K562 (cell line): ENCODE data around the gene RHEB. TPM values are rescaled to one million over a fixed set of nuclear protein-coding genes. Genes with fewer than 3 reads are reported as not detected.

Source experiments
- ATAC-seq: fragments of 200-7000 bp; cut with Tn5 transposase; 3 replicates; pipeline ENCODE4 v1.9.1; 2020; ENCODE audit warnings: moderate library complexity
- BruUV-seq: library from RNA; stranded (reverse); fragments of 400-500 nt; replicated peaks from 2 replicates; lab custom pipeline; 2021; lab: Mats Ljungman, UMichigan
- CTCF ChIA-PET: fragments of 300-600 bp; formaldehyde crosslinking; extraction: SDS; loops from one replicate; lab custom pipeline; 2021; ENCODE audit warnings: low intra/inter-chr PET ratio; lab: Yijun Ruan, JAX
- POLR2A ChIA-PET: fragments of 300-600, 350-650 bp; sonication (Branson Sonifier 250); formaldehyde crosslinking; extraction: SDS; loops from one replicate; lab custom pipeline; 2021; ENCODE audit warnings: antibody characterized with exemption, inconsistent platforms; lab: Yijun Ruan, JAX
- DNase-seq, 4 experiments: peaks; one replicate each; pipeline versions ENCODE4 v3.0.0 to v3.0.0-alpha.2; 2011 to 2018; ENCODE audit warnings: low spot score in 3 of 4, mixed read lengths in 3 of 4; ENCODE audit errors: extremely low read depth in 1 of 4
- FAIRE-seq: peaks from 2 replicates; lab custom pipeline; 2011; peaks lifted over from hg19 to GRCh38; lab: Jason Lieb, UNC
- H2AFZ ChIP-seq: 2 replicates; pipeline ENCODE4 v1.6.0; 2011; ENCODE audit warnings: low read depth, low read length, control low read depth, inconsistent platforms
- H3K27ac ChIP-seq: fragments of 200-600 bp; 3 replicates; pipeline ENCODE4 v1.8.0; 2011; ENCODE audit warnings: low read depth, mild to moderate bottlenecking, control low read depth, inconsistent platforms, low read length, moderate library complexity, mixed read lengths; ENCODE audit errors: extremely low read depth
- H3K27me3 ChIP-seq, 2 experiments: fragments of 300-600 bp in 1 of 2; 2 replicates in 1 of 2; 3 replicates in 1 of 2; pipeline versions ENCODE4 v1.6.0 to v1.8.0; 2011; ENCODE audit warnings: inconsistent platforms in 2 of 2, low read length in 2 of 2, mild to moderate bottlenecking in 1 of 2, mixed read lengths in 1 of 2, moderate library complexity in 1 of 2; ENCODE audit not compliant: control insufficient read depth in 2 of 2, insufficient read depth in 2 of 2
- H3K36me3 ChIP-seq: fragments of 300-600 bp; 3 replicates; pipeline ENCODE4 v1.8.0; 2011; ENCODE audit warnings: mild to moderate bottlenecking, low read length, inconsistent platforms; ENCODE audit not compliant: control insufficient read depth, insufficient read depth
- H3K4me1 ChIP-seq, 2 experiments: fragments of 200-600 bp in 1 of 2; replicated peaks in 1 of 2; 2 replicates in 1 of 2; 3 replicates in 1 of 2; pipeline versions ENCODE4 v1.5.1 to v1.8.0; 2011; ENCODE audit warnings: inconsistent platforms in 2 of 2, low read length in 2 of 2, mild to moderate bottlenecking in 1 of 2, mixed read lengths in 1 of 2, moderate library complexity in 1 of 2; ENCODE audit not compliant: control insufficient read depth in 2 of 2, insufficient read depth in 2 of 2
- H3K4me2 ChIP-seq: 2 replicates; pipeline ENCODE4 v1.6.1; 2011; ENCODE audit warnings: low read length, control low read depth, inconsistent platforms, mixed read lengths; ENCODE audit not compliant: insufficient read depth
- H3K4me3 ChIP-seq: fragments of 200-600 bp; sonication (generic), shearing (Covaris generic); 2 replicates; pipeline ENCODE4 v1.5.1; 2016; ENCODE audit warnings: control low read depth, inconsistent platforms
- H3K79me2 ChIP-seq: fragments of 200-600 bp; 3 replicates; pipeline ENCODE4 v1.8.0; 2011; ENCODE audit warnings: low read length, inconsistent platforms; ENCODE audit not compliant: control insufficient read depth, insufficient read depth
- H3K9ac ChIP-seq, 2 experiments: 2 replicates each; pipeline versions ENCODE4 v1.6.0 to v1.6.1; 2011; ENCODE audit warnings: low read depth in 2 of 2, low read length in 2 of 2, control low read depth in 1 of 2, inconsistent platforms in 1 of 2, mild to moderate bottlenecking in 1 of 2, mixed read lengths in 1 of 2; ENCODE audit not compliant: insufficient read depth in 1 of 2
- H3K9me1 ChIP-seq: one replicate; pipeline ENCODE4 v1.6.0; 2011; ENCODE audit warnings: inconsistent platforms, mild to moderate bottlenecking, low read length, moderate library complexity; ENCODE audit not compliant: control insufficient read depth, insufficient read depth
- H3K9me3 ChIP-seq: replicated peaks from 2 replicates; pipeline ENCODE4 v1.5.1; 2011; ENCODE audit warnings: low read depth, low read length, inconsistent platforms; ENCODE audit not compliant: control insufficient read depth, insufficient read depth
- H4K20me1 ChIP-seq: replicated peaks from 2 replicates; pipeline ENCODE4 v1.6.1; 2011; ENCODE audit warnings: low read length, inconsistent platforms, mixed read lengths; ENCODE audit not compliant: control insufficient read depth, insufficient read depth
- MEIS2 ChIP-seq: fragments of 450-650 bp; IDR thresholded peaks from 2 replicates; pipeline ENCODE4 v1.6.1; 2014; ENCODE audit warnings: mild to moderate bottlenecking; ENCODE audit not compliant: partially characterized antibody
- ZNF184 ChIP-seq: sonication (generic); formaldehyde crosslinking; IDR thresholded peaks from 2 replicates; pipeline ENCODE4 v1.5.0; 2020; ENCODE audit warnings: missing genetic modification reagents
- WGBS: fragments of 100-300 bp; shearing (Covaris generic); methylation state at CpG from one replicate; pipeline ENCODE4 v1.1.6; 2016; ENCODE audit warnings: low coverage, mixed read lengths; ENCODE audit not compliant: insufficient coverage; ENCODE audit errors: missing lambda C conversion rate; 5-methylcytosine and 5-hydroxymethylcytosine counted together
- in situ Hi-C: fragments of 300-500 bp; cut with MboI; formaldehyde crosslinking; loops from 4 replicates; pipeline ENCODE4 v1.15.0; 2018; ENCODE audit warnings: inconsistent platforms, mixed read lengths
- intact Hi-C: fragments of 100-400 bp; cut with micrococcal nuclease; formaldehyde crosslinking; loops from 2 replicates; pipeline ENCODE4 v1.14.2; 2022
- polyA plus RNA-seq, 8 experiments: library from polyadenylated mRNA; depleted of rRNA in 4 of 8; stranded (reverse) in 5 of 8; unstranded in 3 of 8; fragments of >200 nt; fragmentation: Nextera tagmentation in 2 of 8; fragmentation: Illumina TruSeq in 1 of 8; extraction: Ambion mirVana in 2 of 8; extraction: Trizol in 1 of 8; gene quantifications; 2 replicates each; pipeline versions ENCODE4 v1.2.1 to v1.2.3, GENCODE V29; 2011 to 2014; ENCODE audit warnings: inconsistent platforms in 1 of 8, missing spikeins in 1 of 8
- total RNA-seq, 7 experiments: library from RNA; depleted of rRNA in 6 of 7; stranded (reverse); fragments of >200 nt in 6 of 7; fragmentation: Illumina TruSeq in 2 of 7; extraction: Trizol in 2 of 7; gene quantifications; 2 replicates each; pipeline versions ENCODE4 v1.2.1 to v1.2.3, GENCODE V29; 2011 to 2021; ENCODE audit warnings: low replicate concordance in 1 of 7
- TF ChIP-seq, protein P1 (sequence below): fragments of 450-650 bp; IDR thresholded peaks from 2 replicates; pipeline ENCODE4 v1.6.1; 2016

RHEB gene
- total and polyA plus RNA-seq, 9 of the 15 experiments (the other 6 are each of a cell fraction or from before 2014, with no cell fraction given) = 28.5 to 249 (median 182) TPM

DNA sequence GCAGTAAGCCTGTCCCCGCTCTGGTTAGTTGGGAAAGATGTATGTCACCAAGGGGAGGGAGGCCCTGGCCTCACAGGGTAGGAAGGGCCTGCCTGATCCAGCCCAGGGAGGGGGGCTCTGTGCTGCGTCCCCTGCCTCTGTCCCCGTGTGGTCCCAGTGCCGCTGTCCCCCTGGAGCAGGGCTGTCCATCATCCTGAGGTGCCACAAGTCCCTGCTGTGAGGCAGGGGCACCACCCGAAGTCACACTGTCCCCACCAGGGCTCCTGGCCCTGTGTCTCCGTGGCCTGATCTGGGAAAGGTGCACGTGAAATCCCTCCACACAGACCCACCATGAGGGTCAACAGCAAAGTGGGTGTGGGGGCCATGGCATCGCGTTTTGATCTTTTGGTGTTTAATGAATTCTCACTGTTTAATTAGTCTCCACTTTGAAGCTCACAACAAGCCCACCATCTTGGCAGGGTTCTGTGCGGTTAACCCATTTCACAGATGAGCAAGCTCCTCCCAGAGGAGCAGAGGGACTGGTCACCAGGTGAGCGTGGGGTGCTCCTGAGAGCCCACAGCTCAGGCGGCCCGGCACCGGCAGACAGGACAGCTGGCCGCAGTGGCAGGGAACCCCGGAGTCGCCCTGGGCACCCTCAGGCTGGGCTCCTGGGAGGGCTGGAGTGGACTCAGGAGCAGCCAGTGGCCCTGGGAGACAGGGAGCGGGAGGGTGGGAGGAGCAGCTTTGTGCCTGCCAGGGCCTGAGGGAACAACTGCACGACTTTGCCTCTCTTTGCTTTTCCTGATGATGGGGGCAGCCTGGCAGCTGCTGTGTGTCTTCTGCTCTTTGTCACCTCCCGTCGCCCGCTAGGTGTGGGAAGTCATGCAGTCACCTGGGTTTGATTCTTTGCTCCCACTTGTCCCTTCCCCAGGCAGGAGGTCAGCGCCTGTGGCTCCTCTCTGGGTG, 67.8 kb downstream of the RHEB start:
- H3K9ac ChIP-seq = peak overlapping the region in 1 of 2 experiments; percentile 6; a peak in 1 of 4 replicates
- peaks cover 55 to 71% of the 10 kb centered on the region in 2 experiments for H3K27me3 ChIP-seq
- no peak overlapping the region for H3K4me2 ChIP-seq
- no peaks in the 10 kb centered on the region for H3K79me2 ChIP-seq
- POLR2A ChIA-PET = interaction anchor here (0.6 to 1.9 kb wide), 4 partner anchors 9 to 102 kb away, joined by 3 to 10 read pairs (median 4); no protein-coding TSS in a partner anchor
- no peak for FAIRE-seq
- no peaks in the 10 kb centered on the region for H3K36me3 ChIP-seq
- TF ChIP-seq, protein P1, sequence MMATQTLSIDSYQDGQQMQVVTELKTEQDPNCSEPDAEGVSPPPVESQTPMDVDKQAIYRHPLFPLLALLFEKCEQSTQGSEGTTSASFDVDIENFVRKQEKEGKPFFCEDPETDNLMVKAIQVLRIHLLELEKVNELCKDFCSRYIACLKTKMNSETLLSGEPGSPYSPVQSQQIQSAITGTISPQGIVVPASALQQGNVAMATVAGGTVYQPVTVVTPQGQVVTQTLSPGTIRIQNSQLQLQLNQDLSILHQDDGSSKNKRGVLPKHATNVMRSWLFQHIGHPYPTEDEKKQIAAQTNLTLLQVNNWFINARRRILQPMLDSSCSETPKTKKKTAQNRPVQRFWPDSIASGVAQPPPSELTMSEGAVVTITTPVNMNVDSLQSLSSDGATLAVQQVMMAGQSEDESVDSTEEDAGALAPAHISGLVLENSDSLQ = 0 out of 2 replicates have a peak, but pooled peaks have one; percentile 9
- TF ChIP-seq MEIS2 = no peak
- no peak for TF ChIP-seq ZNF184
- TF ChIP-seq, all 486 proteins: peak for 1
- no peak overlapping the region for H3K27ac ChIP-seq
- no peak overlapping the region for H2AFZ ChIP-seq
- DNase-seq (no peak), ATAC-seq (no peak)
- no TSS peak for BruUV-seq
- intact Hi-C loops (loop anchor here (5.0 kb wide), 1 partner anchor 305 kb away; no protein-coding TSS in a partner anchor), in situ Hi-C loops (no loop called here)
- peaks cover 0 to 27% of the 10 kb centered on the region in 2 experiments; a peak in 2 of 5 replicates for H3K4me1 ChIP-seq
- 6% methylated on average over 23 of the region's 23 CpGs for WGBS
- CTCF ChIA-PET = interaction anchor here (6.0 kb wide), 1 partner anchor 137 kb away, joined by 75 read pairs; no protein-coding TSS in a partner anchor
- H3K4me3 ChIP-seq = no peak overlapping the region
- no peaks in the 10 kb centered on the region for H3K9me3 ChIP-seq
- H3K9me1 ChIP-seq = no peaks in the 10 kb centered on the region
- H4K20me1 ChIP-seq = peaks cover 6% of the 10 kb centered on the region; the same call in 1 of the 2 replicates
